ENCODE results near the gene TLR9.
"Not testable (repeated sequence)": the region's sequence is repeated elsewhere in the genome, so short reads cannot be mapped to it uniquely, and the experiment has no call there.

- TF ChIP-seq CTCF, POLR2A (IDR thresholded peaks at IDR 0.05): not testable (repeated sequence)
Measured at GRCh38 chr3:52272172-52272571, 46.7 kb upstream of the TLR9 start.

Data from lower leg skin (tissue), 3 donors.